Sigmoid colon (tissue), 4 donors: ENCODE data around the gene GYS1.

Experiments used
- POLR2AphosphoS5 ChIP-seq, 4 donors: sonication (generic); formaldehyde crosslinking; IDR thresholded peaks; one replicate each; pipeline ENCODE4 v1.6.1; 2017; ENCODE audit warnings: antibody characterized with exemption in 4 of 4
- TF ChIP-seq, protein P1 (sequence below), 4 experiments: fragments of 450-650 bp in 3 of 4; fragments of 200-600 bp in 1 of 4; IDR thresholded peaks; one replicate each; pipeline ENCODE4 v1.5.1; 2016 to 2019; ENCODE audit warnings: antibody characterized with exemption in 4 of 4, mild to moderate bottlenecking in 3 of 4, moderate library complexity in 2 of 4

- TF ChIP-seq, protein P1, sequence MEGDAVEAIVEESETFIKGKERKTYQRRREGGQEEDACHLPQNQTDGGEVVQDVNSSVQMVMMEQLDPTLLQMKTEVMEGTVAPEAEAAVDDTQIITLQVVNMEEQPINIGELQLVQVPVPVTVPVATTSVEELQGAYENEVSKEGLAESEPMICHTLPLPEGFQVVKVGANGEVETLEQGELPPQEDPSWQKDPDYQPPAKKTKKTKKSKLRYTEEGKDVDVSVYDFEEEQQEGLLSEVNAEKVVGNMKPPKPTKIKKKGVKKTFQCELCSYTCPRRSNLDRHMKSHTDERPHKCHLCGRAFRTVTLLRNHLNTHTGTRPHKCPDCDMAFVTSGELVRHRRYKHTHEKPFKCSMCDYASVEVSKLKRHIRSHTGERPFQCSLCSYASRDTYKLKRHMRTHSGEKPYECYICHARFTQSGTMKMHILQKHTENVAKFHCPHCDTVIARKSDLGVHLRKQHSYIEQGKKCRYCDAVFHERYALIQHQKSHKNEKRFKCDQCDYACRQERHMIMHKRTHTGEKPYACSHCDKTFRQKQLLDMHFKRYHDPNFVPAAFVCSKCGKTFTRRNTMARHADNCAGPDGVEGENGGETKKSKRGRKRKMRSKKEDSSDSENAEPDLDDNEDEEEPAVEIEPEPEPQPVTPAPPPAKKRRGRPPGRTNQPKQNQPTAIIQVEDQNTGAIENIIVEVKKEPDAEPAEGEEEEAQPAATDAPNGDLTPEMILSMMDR (IDR thresholded peaks at IDR 0.05), result no peak
- TF ChIP-seq POLR2AphosphoS5 (IDR thresholded peaks at IDR 0.05), result no peak
These were observed 33.5 kb downstream of the GYS1 start for GRCh38 chr19:48959341-48960239.
